ENCODE measurements around the gene NR4A3. TPM values are rescaled to one million over a fixed set of nuclear protein-coding genes. Genes with fewer than 3 reads are reported as not detected.
"Not testable (repeated sequence)": the region's sequence is repeated elsewhere in the genome, so short reads cannot be mapped to it uniquely, and the experiment has no call there.

The NR4A3 gene
- 2.0 and 3.4 TPM in 2 replicates for total RNA-seq (ENCODE audit: low replicate concordance)
- long read RNA-seq, partial matches to known transcripts: 0 of 1 reads
- long read RNA-seq, other reads (novel, unspliced or antisense): 1 of 1 reads

- peak within 1 kb of the TSS; percentile 100 for H3K4me3 Mint-ChIP-seq
- peak within 1 kb of the TSS; percentile 98 for H3K27ac Mint-ChIP-seq
- DNase-seq (ENCODE audit: extremely low spot score, unreplicated experiment): peak; percentile 91
- peaks cover 25% of the 10 kb centered on the region for H3K4me1 Mint-ChIP-seq (ENCODE audit: unreplicated experiment)
- H3K9me3 Mint-ChIP-seq: no peaks in the 10 kb centered on the region
- peaks cover 52% of the 10 kb centered on the region for H3K27me3 Mint-ChIP-seq
- H3K36me3 Mint-ChIP-seq: peaks cover 4% of the 10 kb centered on the region
- peak; percentile 67 for TF ChIP-seq CTCF (conservative IDR thresholded peaks at IDR 0.05)
Observed at GRCh38 chr9:99821396-99822108, at the start of gene NR4A3. Gene NR4A3 (plus strand): TSS chr9:99821885. CDS start chr9:99828043, 6,158 bp downstream.

- no peak for TF ChIP-seq CTCF (conservative IDR thresholded peaks at IDR 0.05)
- Mint-ChIP-seq H3K36me3 (no peaks in the 10 kb centered on the region), H3K9me3 (no peaks in the 10 kb centered on the region), H3K4me1 (ENCODE audit: unreplicated experiment) (no peaks in the 10 kb centered on the region), H3K27me3 (no peaks in the 10 kb centered on the region), H3K27ac (no peak overlapping the region), H3K4me3 (no peak overlapping the region)
- no peak for DNase-seq (ENCODE audit: extremely low spot score, unreplicated experiment)
Observed at GRCh38 chr9:99773468-99774138, 48.1 kb upstream of the NR4A3 start.

GRCh38 chr9:99778308-99778707 lies 43.4 kb upstream of the NR4A3 start:
- Mint-ChIP-seq H3K27me3 (no peaks in the 10 kb centered on the region), H3K27ac (no peak overlapping the region), H3K36me3 (no peaks in the 10 kb centered on the region), H3K4me3 (no peak overlapping the region), H3K9me3 (no peaks in the 10 kb centered on the region), H3K4me1 (ENCODE audit: unreplicated experiment) (no peaks in the 10 kb centered on the region)
- no peak for TF ChIP-seq CTCF (conservative IDR thresholded peaks at IDR 0.05)
- no peak for DNase-seq (ENCODE audit: extremely low spot score, unreplicated experiment)

- Mint-ChIP-seq H3K9me3 (no peaks in the 10 kb centered on the region), H3K27me3 (no peaks in the 10 kb centered on the region), H3K4me3 (no peak overlapping the region), H3K36me3 (no peaks in the 10 kb centered on the region), H3K4me1 (ENCODE audit: unreplicated experiment) (no peaks in the 10 kb centered on the region), H3K27ac (no peak overlapping the region)
- TF ChIP-seq CTCF (conservative IDR thresholded peaks at IDR 0.05): no peak
- no peak for DNase-seq (ENCODE audit: extremely low spot score, unreplicated experiment)
Observed at GRCh38 chr9:99778836-99779235, 42.8 kb upstream of the NR4A3 start.

GRCh38 chr9:99779277-99779676 lies 42.4 kb upstream of the NR4A3 start:
- no peaks in the 10 kb centered on the region for H3K4me1 Mint-ChIP-seq (ENCODE audit: unreplicated experiment)
- H3K4me3 Mint-ChIP-seq: no peak overlapping the region
- H3K27me3 Mint-ChIP-seq: no peaks in the 10 kb centered on the region
- no peak for DNase-seq (ENCODE audit: extremely low spot score, unreplicated experiment)
- TF ChIP-seq CTCF (conservative IDR thresholded peaks at IDR 0.05): no peak
- no peak overlapping the region for H3K27ac Mint-ChIP-seq
- H3K9me3 Mint-ChIP-seq: no peaks in the 10 kb centered on the region
- no peaks in the 10 kb centered on the region for H3K36me3 Mint-ChIP-seq

- not testable (repeated sequence) for H3K27ac Mint-ChIP-seq; H3K36me3 Mint-ChIP-seq; H3K27me3 Mint-ChIP-seq; DNase-seq (ENCODE audit: extremely low spot score, unreplicated experiment); H3K4me3 Mint-ChIP-seq; H3K4me1 Mint-ChIP-seq (ENCODE audit: unreplicated experiment); H3K9me3 Mint-ChIP-seq
Observed at GRCh38 chr9:99782349-99782748, 39.3 kb upstream of the NR4A3 start.

All from type B pancreatic cell (in vitro differentiated cells).